Endothelial cell (in vitro differentiated cells): ENCODE data around the gene CCNF. TPM values are rescaled to one million over a fixed set of nuclear protein-coding genes. Genes with fewer than 3 reads are reported as not detected.

Experiments used
- DNase-seq: peaks from one replicate; pipeline ENCODE4 v3.0.0; 2021; ENCODE audit warnings: low spot score
- H3K27ac Mint-ChIP-seq: one replicate; pipeline ENCODE4 v1.8.0; 2021; ENCODE audit warnings: mixed read lengths, inconsistent platforms; ENCODE audit not compliant: unreplicated experiment
- H3K27me3 Mint-ChIP-seq: one replicate; pipeline ENCODE4 v1.8.0; 2021; ENCODE audit warnings: mild to moderate bottlenecking, moderate library complexity, mixed read lengths, inconsistent platforms; ENCODE audit not compliant: unreplicated experiment
- H3K36me3 Mint-ChIP-seq: one replicate; pipeline ENCODE4 v1.8.0; 2021; ENCODE audit warnings: mild to moderate bottlenecking, low read depth, mixed read lengths, inconsistent platforms; ENCODE audit not compliant: unreplicated experiment
- H3K4me1 Mint-ChIP-seq: one replicate; pipeline ENCODE4 v1.8.0; 2021; ENCODE audit warnings: mild to moderate bottlenecking, mixed read lengths, inconsistent platforms; ENCODE audit not compliant: unreplicated experiment
- H3K4me3 Mint-ChIP-seq: one replicate; pipeline ENCODE4 v1.8.0; 2021; ENCODE audit warnings: mild to moderate bottlenecking, mixed read lengths, inconsistent platforms; ENCODE audit not compliant: unreplicated experiment
- H3K9me3 Mint-ChIP-seq: one replicate; pipeline ENCODE4 v1.8.0; 2021; ENCODE audit warnings: mixed read lengths, inconsistent platforms; ENCODE audit not compliant: unreplicated experiment
- total RNA-seq: library from RNA; stranded (reverse); fragmentation: NEBNext Ultra II Directional; extraction: Animal tissue kit (Norgen Biotek cat#: 25700); gene quantifications from one replicate; pipeline ENCODE4 v1.2.1, GENCODE V29; 2021; ENCODE audit not compliant: unreplicated experiment
- TF ChIP-seq, protein P1 (sequence below): fragments of 200-600 bp; sonication (generic); IDR thresholded peaks from one replicate; pipeline ENCODE4 v1.5.0; 2021; ENCODE audit warnings: antibody characterized with exemption; ENCODE audit not compliant: unreplicated experiment

Gene CCNF
- total RNA-seq, 1 donor from 2014 or later = 30.2 TPM

DNA sequence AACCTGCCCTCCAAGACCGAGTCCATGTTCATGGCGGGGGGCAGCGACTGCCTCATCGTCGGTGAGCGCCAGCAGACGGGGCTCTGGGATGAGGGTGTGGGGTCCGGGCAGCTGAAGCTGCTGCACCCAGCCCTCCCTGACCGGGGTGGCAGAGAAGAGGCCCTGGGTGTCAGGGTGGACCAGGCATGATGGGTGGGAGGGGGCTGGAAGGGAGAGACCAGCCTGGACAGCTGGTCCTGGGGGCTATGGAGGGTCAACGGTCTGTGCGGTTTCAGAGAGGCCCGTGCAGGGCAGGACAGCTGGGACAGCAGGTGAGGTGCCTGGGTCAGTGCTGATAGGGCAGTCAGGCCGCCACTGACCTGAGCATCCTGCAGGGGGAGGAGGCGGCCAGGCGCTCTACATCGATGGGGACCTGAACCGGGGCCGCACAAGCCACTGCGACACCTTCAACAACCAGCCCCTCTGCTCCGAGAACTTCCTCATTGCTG lies 71.2 kb downstream of the CCNF start:
- no peak for DNase-seq
- Mint-ChIP-seq H3K36me3 (peaks cover 7% of the 10 kb centered on the region), H3K9me3 (no peaks in the 10 kb centered on the region), H3K4me1 (no peaks in the 10 kb centered on the region), H3K27me3 (peaks cover 7% of the 10 kb centered on the region), H3K4me3 (no peak overlapping the region), H3K27ac (no peak overlapping the region)
- TF ChIP-seq, protein P1, sequence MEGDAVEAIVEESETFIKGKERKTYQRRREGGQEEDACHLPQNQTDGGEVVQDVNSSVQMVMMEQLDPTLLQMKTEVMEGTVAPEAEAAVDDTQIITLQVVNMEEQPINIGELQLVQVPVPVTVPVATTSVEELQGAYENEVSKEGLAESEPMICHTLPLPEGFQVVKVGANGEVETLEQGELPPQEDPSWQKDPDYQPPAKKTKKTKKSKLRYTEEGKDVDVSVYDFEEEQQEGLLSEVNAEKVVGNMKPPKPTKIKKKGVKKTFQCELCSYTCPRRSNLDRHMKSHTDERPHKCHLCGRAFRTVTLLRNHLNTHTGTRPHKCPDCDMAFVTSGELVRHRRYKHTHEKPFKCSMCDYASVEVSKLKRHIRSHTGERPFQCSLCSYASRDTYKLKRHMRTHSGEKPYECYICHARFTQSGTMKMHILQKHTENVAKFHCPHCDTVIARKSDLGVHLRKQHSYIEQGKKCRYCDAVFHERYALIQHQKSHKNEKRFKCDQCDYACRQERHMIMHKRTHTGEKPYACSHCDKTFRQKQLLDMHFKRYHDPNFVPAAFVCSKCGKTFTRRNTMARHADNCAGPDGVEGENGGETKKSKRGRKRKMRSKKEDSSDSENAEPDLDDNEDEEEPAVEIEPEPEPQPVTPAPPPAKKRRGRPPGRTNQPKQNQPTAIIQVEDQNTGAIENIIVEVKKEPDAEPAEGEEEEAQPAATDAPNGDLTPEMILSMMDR = no peak

DNA sequence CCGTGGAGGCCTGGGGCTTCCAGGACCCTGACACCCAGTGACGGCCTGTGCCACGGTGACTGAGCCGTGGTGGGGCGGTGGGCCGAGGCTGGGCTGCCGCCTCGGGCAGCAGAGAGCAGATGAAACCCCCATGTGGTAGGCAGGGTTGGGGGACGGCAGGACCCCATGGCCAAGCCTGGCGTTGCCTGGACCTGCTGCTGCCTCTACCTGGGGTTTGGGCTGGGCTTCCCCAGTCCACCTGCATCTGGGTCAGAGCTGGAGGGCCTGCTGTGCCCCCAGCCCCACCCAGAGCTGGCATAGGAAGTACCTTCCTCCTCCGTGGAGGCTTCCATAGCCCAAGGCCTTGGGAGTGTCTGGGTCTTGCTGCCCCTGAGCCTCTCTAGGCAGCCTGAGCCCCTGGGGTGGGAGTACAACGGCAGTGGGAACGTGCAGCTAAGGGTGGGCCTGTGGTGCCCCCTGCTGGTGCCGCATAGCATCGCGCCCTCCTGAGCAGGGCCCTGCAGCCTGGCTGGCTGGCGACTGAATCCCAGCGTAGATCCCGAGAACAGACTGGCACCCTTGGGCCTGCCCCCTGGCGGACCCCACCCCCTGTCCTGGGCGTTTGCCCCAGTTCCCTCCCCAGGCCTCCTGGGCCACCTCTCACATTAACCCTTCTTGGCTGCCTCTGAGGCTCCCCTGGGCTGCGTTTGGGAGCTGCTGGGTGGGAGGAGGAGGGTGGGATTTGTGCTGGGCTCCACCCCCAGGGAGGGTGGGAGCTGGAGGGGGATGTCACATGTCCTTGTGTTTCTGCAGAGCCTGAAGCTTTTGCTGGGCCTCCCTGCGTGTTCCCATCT lies 71.9 kb downstream of the CCNF start:
- Mint-ChIP-seq H3K36me3 (peaks cover 7% of the 10 kb centered on the region), H3K4me3 (no peak overlapping the region), H3K9me3 (no peaks in the 10 kb centered on the region), H3K27ac (no peak overlapping the region), H3K27me3 (peaks cover 5% of the 10 kb centered on the region), H3K4me1 (no peaks in the 10 kb centered on the region)
- DNase-seq = peak; percentile 93
- TF ChIP-seq, protein P1 = peak; percentile 95

DNA sequence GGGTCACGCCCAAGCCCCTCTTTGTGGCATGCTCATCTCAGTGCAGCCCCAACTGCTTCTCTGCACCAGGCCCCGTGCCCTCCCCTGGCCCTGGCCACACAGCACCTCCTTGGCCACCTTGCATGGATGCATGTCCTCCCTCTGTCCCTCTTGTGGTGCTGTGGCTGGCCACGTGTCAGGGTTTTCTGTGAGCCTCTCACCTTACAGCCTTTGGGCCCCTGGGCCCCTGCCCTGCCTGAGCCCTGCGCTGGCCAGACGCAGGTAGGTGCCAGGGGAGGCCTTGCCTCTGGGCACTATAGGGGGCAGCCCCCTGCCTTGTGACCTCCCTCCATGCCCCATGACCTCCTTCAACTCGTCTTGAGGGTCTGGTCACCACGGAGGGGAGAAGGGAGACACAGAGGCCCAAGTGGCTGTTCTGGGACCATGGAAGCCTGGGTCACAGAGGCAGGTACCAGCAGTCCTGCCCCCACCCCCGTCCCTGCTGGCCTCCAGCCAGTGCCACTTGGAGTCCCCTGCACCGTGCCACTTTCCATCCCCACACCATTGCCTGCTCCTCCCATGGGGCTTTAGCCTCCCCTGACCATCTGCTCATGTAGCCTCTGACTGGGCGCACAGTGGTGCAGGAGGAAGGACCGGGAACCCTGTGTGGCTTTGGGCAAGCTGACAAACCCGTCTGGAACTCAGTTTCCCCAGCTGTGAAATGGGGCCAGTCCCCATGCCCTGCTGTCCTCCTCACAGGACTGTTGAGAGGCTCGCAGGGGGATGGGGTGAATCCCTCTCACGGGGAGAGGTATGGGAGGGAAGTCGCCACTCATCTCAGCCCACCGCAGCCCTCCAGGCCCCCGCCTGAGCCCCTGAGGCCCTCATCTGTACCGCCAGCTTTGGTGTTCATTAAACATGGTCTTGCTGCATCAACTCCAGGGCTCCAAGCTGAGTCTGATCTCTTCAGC lies 73.0 kb downstream of the CCNF start:
- TF ChIP-seq, protein P1 = no peak
- DNase-seq = no peak
- H3K4me1 Mint-ChIP-seq = no peaks in the 10 kb centered on the region
- H3K4me3 Mint-ChIP-seq = no peak overlapping the region
- H3K36me3 Mint-ChIP-seq = peaks cover 7% of the 10 kb centered on the region
- H3K27ac Mint-ChIP-seq = no peak overlapping the region
- peaks cover 5% of the 10 kb centered on the region for H3K27me3 Mint-ChIP-seq
- no peaks in the 10 kb centered on the region for H3K9me3 Mint-ChIP-seq

DNA sequence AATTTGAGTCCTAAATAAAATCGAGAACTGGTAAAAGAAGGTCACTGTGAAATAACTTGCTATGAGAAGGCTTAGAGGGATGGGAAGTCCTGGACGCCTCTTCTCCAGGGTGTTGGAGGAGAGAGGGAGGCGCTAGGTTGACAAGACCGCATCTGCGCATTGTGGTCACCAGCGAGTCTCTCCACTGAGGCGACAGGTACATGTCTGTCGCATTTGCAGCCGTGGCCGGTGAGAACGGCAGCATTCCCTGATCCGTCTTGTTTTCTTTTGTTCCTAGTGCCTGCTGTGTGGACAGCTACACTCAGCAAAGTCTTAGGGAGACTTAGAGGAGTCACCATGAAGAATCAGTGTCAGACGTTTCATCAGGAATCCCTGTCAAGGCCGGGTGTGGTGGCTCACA lies 76.4 kb downstream of the CCNF start:
- Mint-ChIP-seq H3K4me3 (no peak overlapping the region), H3K4me1 (no peaks in the 10 kb centered on the region), H3K27me3 (peaks cover 5% of the 10 kb centered on the region), H3K9me3 (no peaks in the 10 kb centered on the region), H3K36me3 (no peaks in the 10 kb centered on the region), H3K27ac (no peak overlapping the region)
- no peak for DNase-seq
- TF ChIP-seq, protein P1 = no peak
